Lower leg skin (tissue), 3 donors: ENCODE results near the gene FAM193A.

Experiments
- POLR2A ChIP-seq, 2 donors: fragments of 450-650 bp; IDR thresholded peaks; one replicate each; pipeline ENCODE4 v1.6.1; 2016 to 2017; ENCODE audit warnings: antibody characterized with exemption in 2 of 2, mild to moderate bottlenecking in 1 of 2, moderate library complexity in 1 of 2
- TF ChIP-seq, protein P1 (sequence below), 3 donors: fragments of 450-650 bp; IDR thresholded peaks; one replicate each; pipeline ENCODE4 v1.5.1; 2016; ENCODE audit warnings: antibody characterized with exemption in 3 of 3, mild to moderate bottlenecking in 3 of 3, moderate library complexity in 2 of 3

DNA sequence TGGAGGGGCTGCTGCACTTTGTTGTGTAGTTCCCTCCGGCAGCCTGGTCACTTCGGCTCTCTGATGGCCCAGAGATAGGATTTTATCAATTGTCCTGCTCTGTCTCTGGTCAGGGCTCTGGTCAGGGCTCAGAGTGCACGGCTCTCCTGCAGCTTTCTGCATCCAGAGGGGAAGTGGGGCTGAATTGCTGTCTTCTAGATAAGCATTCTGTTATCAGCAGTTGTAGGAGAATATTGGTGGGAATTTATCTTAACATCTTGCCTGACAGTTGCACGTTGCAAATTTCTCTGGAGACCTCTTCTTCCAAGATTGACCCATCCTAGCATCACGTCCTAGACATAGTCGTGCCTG lies 62.8 kb downstream of the FAM193A start:
- TF ChIP-seq POLR2A (IDR thresholded peaks at IDR 0.05), result no peak
- TF ChIP-seq, protein P1, sequence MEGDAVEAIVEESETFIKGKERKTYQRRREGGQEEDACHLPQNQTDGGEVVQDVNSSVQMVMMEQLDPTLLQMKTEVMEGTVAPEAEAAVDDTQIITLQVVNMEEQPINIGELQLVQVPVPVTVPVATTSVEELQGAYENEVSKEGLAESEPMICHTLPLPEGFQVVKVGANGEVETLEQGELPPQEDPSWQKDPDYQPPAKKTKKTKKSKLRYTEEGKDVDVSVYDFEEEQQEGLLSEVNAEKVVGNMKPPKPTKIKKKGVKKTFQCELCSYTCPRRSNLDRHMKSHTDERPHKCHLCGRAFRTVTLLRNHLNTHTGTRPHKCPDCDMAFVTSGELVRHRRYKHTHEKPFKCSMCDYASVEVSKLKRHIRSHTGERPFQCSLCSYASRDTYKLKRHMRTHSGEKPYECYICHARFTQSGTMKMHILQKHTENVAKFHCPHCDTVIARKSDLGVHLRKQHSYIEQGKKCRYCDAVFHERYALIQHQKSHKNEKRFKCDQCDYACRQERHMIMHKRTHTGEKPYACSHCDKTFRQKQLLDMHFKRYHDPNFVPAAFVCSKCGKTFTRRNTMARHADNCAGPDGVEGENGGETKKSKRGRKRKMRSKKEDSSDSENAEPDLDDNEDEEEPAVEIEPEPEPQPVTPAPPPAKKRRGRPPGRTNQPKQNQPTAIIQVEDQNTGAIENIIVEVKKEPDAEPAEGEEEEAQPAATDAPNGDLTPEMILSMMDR (IDR thresholded peaks at IDR 0.05), result no peak
